ENCODE results near the gene UTP14C. TPM values are rescaled to one million over a fixed set of nuclear protein-coding genes. Genes with fewer than 3 reads are reported as not detected.
"Not testable (repeated sequence)": the region's sequence is repeated elsewhere in the genome, so short reads cannot be mapped to it uniquely, and the experiment has no call there.

UTP14C gene
- total RNA-seq, 1 donor from 2014 or later = 5.9 TPM

DNA sequence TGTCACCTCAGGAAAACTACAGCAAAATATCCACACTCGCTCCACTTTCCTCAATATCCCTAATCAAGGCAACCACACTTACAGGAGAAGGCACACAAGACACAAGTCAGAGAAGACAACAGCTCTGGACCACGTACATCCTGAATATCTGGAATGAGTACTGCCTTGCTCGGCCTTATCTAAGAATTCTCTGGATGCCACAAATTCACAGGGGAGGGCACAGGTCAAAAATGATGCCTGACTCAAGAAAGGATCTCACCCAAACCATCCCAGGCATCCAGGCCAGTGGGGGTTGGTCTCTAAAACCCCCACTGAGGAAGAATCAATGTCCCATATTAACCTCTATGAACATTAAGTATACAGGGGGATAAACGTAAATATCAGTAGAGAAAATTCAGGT, 43.1 kb upstream of the UTP14C start:
- no peaks in the 10 kb centered on the region for H3K27me3 ChIP-seq
- H3K9me3 ChIP-seq = no peaks in the 10 kb centered on the region
- H3K4me3 ChIP-seq = no peak overlapping the region
- TF ChIP-seq POLR2A (IDR thresholded peaks at IDR 0.05) = no peak
- TF ChIP-seq POLR2AphosphoS5 (IDR thresholded peaks at IDR 0.05; ENCODE audit: insufficient read depth in 1 of 2, low read depth in 1 of 2) = no peak
- TF ChIP-seq, protein P1, sequence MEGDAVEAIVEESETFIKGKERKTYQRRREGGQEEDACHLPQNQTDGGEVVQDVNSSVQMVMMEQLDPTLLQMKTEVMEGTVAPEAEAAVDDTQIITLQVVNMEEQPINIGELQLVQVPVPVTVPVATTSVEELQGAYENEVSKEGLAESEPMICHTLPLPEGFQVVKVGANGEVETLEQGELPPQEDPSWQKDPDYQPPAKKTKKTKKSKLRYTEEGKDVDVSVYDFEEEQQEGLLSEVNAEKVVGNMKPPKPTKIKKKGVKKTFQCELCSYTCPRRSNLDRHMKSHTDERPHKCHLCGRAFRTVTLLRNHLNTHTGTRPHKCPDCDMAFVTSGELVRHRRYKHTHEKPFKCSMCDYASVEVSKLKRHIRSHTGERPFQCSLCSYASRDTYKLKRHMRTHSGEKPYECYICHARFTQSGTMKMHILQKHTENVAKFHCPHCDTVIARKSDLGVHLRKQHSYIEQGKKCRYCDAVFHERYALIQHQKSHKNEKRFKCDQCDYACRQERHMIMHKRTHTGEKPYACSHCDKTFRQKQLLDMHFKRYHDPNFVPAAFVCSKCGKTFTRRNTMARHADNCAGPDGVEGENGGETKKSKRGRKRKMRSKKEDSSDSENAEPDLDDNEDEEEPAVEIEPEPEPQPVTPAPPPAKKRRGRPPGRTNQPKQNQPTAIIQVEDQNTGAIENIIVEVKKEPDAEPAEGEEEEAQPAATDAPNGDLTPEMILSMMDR (IDR thresholded peaks at IDR 0.05) = no peak
- DNase-seq (ENCODE audit: extremely low spot score in 2 of 2) = no peak
- intact Hi-C loops (cut with DNase I) = no loop called here
- no peaks in the 10 kb centered on the region for H3K4me1 ChIP-seq
- H3K36me3 ChIP-seq = no peaks in the 10 kb centered on the region
- H3K27ac ChIP-seq = no peak overlapping the region

DNA sequence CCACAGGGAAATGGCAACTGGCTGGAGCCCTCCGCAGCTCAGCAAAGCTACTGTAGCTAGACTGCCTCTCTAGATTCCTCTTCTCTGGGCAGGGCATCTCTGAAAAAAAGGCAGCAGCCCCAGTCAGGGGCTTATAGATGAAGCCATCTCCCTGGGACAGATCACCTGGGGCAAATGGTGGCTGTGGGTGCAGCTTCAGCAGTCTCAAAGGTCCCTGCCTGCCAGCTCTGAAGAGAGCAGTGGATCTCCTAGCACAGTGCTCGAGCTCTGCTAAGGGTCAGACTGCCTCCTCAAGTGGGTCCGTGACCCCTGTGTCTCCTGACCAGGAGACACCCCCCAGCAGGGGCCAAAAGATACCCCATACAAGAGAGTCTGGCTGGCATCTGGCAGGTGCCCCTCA, 41.2 kb upstream of the UTP14C start:
- H3K36me3 ChIP-seq; H3K4me1 ChIP-seq; H3K9me3 ChIP-seq; DNase-seq (ENCODE audit: extremely low spot score in 2 of 2); H3K27ac ChIP-seq; intact Hi-C loops (cut with DNase I); H3K27me3 ChIP-seq; H3K4me3 ChIP-seq: not testable (repeated sequence)

DNA sequence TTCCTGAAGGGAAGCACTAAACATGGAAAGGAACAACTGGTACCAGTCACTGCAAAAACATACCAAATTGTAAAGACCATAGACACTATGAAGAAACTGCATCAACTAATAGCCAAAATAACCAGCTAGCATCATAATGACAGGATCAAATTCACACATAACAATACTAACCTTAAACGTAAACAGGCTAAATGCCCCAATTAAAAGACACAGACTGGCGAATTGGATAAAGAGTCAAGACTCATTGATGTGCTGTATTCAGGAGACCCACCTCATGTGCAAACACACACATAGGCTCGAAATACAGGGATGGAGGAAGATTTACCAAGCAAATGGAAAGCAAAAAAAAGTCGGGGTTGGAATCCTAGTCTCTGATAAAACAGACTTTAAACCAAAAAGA, 39.6 kb upstream of the UTP14C start:
- H3K4me1 ChIP-seq; DNase-seq (ENCODE audit: extremely low spot score in 2 of 2); H3K27ac ChIP-seq; intact Hi-C loops (cut with DNase I); H3K27me3 ChIP-seq; H3K9me3 ChIP-seq; H3K4me3 ChIP-seq; H3K36me3 ChIP-seq: not testable (repeated sequence)

DNA sequence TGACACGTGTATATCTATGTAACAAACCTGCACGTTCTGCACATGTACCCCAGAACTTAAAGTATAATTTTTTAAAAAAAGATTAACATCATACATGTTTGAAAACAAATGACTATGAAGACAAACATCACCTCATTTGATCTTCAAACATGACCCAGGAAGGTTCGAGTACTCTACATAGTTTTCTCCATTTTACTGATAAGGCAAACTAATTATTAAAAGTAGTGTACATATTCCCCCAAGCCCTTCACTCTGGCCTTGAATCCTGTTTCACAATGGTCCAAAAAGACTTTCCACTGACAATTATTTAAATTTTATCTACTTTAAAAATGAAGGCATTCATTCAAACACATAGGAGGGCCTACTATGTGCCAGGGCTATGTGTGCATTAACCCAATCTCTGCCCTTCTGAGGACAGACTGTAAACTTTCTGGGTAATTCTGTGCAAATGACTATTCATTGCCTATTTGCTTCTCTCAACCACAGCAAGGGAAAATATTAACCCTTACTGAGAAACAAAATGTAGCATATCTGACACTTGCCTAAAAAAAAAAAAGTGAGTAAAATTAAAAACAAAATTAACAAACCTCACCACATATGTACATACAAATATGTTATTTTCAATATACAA, 35.4 kb upstream of the UTP14C start:
- no peak for DNase-seq (ENCODE audit: extremely low spot score in 2 of 2)
- Histone ChIP-seq H3K4me3 (no peak overlapping the region), H3K27ac (no peak overlapping the region), H3K9me3 (no peaks in the 10 kb centered on the region), H3K27me3 (no peaks in the 10 kb centered on the region), H3K36me3 (no peaks in the 10 kb centered on the region), H3K4me1 (no peaks in the 10 kb centered on the region)
- intact Hi-C loops (cut with DNase I) = no loop called here
- TF ChIP-seq POLR2A (IDR thresholded peaks at IDR 0.05) (no peak), POLR2AphosphoS5 (IDR thresholded peaks at IDR 0.05; ENCODE audit: insufficient read depth in 1 of 2, low read depth in 1 of 2) (no peak)
- TF ChIP-seq, protein P1 (IDR thresholded peaks at IDR 0.05) = no peak

DNA sequence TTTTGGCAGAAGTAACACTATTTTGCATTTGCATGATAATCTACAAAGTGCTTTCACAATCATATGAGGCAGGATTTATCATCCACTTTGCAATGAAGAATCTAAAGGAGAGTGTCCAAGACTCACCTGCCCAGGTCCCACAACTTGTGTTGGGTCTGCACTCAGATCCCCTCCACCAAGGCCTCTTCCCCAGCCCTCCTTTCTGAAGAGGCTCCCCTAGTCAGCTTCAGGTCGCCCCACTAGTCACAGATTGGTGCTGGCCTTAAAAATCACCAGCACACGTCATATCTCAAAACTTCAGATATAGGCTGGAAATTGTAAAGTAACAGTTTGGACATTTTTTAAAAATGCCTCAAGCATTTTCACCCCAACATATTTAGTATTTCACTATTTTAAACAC, 30.8 kb upstream of the UTP14C start:
- intact Hi-C loops (cut with DNase I) = loop anchor here (10.0 kb wide), 1 partner anchor 131 kb away; the partner anchor contains the start of gene NEK5
- TF ChIP-seq POLR2AphosphoS5 (IDR thresholded peaks at IDR 0.05; ENCODE audit: insufficient read depth in 1 of 2, low read depth in 1 of 2) (no peak), POLR2A (IDR thresholded peaks at IDR 0.05) (no peak)
- TF ChIP-seq, protein P1 (IDR thresholded peaks at IDR 0.05) = no peak
- DNase-seq (ENCODE audit: extremely low spot score in 2 of 2) = no peak

DNA sequence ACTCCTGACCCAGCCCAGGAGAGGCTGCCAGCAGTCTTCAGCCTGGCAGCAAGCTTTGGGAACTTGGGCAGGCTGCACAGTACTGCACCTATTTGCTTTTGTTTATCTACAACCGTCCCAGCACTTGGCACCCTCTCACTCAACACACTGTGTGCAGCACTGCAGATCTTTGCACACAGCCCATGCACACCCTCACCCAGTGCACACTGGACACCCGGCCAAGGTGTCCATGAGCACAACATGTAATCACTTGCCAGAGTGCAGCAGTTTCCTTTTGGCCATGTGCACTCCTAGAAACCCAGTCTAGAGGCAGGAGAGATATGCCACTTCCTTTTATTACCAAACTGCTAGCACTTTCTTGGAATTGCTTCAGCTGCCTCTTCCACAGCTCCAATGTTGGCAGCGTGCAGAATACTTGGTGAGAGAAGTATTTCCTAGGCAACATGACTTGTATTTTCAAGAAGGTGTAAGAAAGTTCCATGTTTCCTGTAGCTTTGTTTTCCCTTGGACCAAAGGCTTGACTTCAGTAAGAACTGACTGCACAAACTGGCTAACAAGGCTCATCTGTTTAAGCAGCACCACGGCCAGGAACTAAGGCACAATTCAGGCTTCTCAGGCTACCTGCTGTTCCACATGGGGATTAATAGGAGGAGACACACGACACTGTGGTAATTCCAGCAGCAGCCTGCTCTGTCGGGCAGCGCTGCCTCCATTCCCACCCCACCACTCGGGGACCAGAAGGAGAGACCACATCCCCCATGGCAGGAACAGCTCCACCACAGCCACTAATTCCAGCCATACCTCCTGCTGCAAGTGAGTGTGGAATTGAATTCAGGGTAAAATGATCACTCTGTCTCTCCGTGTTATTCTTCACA, 28.6 kb upstream of the UTP14C start:
- intact Hi-C loops (cut with DNase I) = loop anchor here (10.0 kb wide), 1 partner anchor 129 kb away; the partner anchor contains the start of gene NEK5
- TF ChIP-seq, protein P1 (IDR thresholded peaks at IDR 0.05) = no peak
- TF ChIP-seq POLR2A (IDR thresholded peaks at IDR 0.05) = no peak
- TF ChIP-seq POLR2AphosphoS5 (IDR thresholded peaks at IDR 0.05; ENCODE audit: insufficient read depth in 1 of 2, low read depth in 1 of 2) = no peak
- H3K4me3 ChIP-seq = peak overlapping the region in 1 of 2 donors; percentile 16

More for the DNA sequence above, 30.8 kb upstream of the UTP14C start:
- Histone ChIP-seq H3K36me3 (no peaks in the 10 kb centered on the region), H3K27ac (no peak overlapping the region), H3K27me3 (no peaks in the 10 kb centered on the region), H3K9me3 (no peaks in the 10 kb centered on the region), H3K4me3 (no peak overlapping the region), H3K4me1 (peaks cover 17% of the 10 kb centered on the region)

More for the DNA sequence above, 28.6 kb upstream of the UTP14C start:
- Histone ChIP-seq H3K4me1 (peaks cover 17% of the 10 kb centered on the region), H3K36me3 (no peaks in the 10 kb centered on the region), H3K27me3 (no peaks in the 10 kb centered on the region), H3K9me3 (no peaks in the 10 kb centered on the region), H3K27ac (no peak overlapping the region)
- DNase-seq (ENCODE audit: extremely low spot score in 2 of 2) = no peak

Data from vagina (tissue), 2 donors.